HEK293T (cell line): Measurements from ENCODE around the gene CNGA3.

Experiments used
- BHLHE40 ChIP-seq: fragments of 450-650 bp; IDR thresholded peaks from 2 replicates; pipeline ENCODE4 v1.6.1; 2016; ENCODE audit warnings: mild to moderate bottlenecking, moderate library complexity, borderline replicate concordance
- CTBP1 ChIP-seq: fragments of 450-650 bp; IDR thresholded peaks from 2 replicates; pipeline ENCODE4 v1.6.1; 2016; ENCODE audit warnings: borderline replicate concordance
- ELF4 ChIP-seq: fragments of 450-650 bp; IDR thresholded peaks from 2 replicates; pipeline ENCODE4 v1.6.1; 2017; ENCODE audit warnings: antibody characterized with exemption
- FOXA1 ChIP-seq: fragments of 450-650 bp; IDR thresholded peaks from 2 replicates; pipeline ENCODE4 v1.6.1; 2016; ENCODE audit warnings: mild to moderate bottlenecking
- FOXK2 ChIP-seq: fragments of 450-650 bp; IDR thresholded peaks from 2 replicates; pipeline ENCODE4 v1.6.1; 2016; ENCODE audit warnings: mild to moderate bottlenecking
- FOXM1 ChIP-seq: fragments of 450-650 bp; IDR thresholded peaks from 2 replicates; pipeline ENCODE4 v1.6.1; 2017; ENCODE audit warnings: mild to moderate bottlenecking, borderline replicate concordance
- HDGF ChIP-seq: fragments of 450-650 bp; IDR thresholded peaks from 2 replicates; pipeline ENCODE4 v1.6.1; 2017; ENCODE audit warnings: antibody characterized with exemption, borderline replicate concordance
- L3MBTL2 ChIP-seq: fragments of 450-650 bp; conservative IDR thresholded peaks from 2 replicates; pipeline ENCODE4 v1.6.1; 2016; ENCODE audit warnings: mild to moderate bottlenecking
- NFRKB ChIP-seq: fragments of 450-650 bp; IDR thresholded peaks from 2 replicates; pipeline ENCODE4 v1.6.1; 2016; ENCODE audit warnings: mild to moderate bottlenecking, moderate library complexity
- SP1 ChIP-seq: fragments of 450-650 bp; IDR thresholded peaks from 2 replicates; pipeline ENCODE4 v1.6.1; 2017
- SUZ12 ChIP-seq: fragments of 450-650 bp; IDR thresholded peaks from 2 replicates; pipeline ENCODE4 v1.6.1; 2016; ENCODE audit warnings: mild to moderate bottlenecking
- TARDBP ChIP-seq: fragments of 450-650 bp; IDR thresholded peaks from 2 replicates; pipeline ENCODE4 v1.6.1; 2016
- ZNF384 ChIP-seq: fragments of 450-650 bp; IDR thresholded peaks from 2 replicates; pipeline ENCODE4 v1.6.1; 2016
- TF ChIP-seq, protein P1 (sequence below): fragments of 450-650 bp; IDR thresholded peaks from 2 replicates; pipeline ENCODE4 v1.6.1; 2016

DNA sequence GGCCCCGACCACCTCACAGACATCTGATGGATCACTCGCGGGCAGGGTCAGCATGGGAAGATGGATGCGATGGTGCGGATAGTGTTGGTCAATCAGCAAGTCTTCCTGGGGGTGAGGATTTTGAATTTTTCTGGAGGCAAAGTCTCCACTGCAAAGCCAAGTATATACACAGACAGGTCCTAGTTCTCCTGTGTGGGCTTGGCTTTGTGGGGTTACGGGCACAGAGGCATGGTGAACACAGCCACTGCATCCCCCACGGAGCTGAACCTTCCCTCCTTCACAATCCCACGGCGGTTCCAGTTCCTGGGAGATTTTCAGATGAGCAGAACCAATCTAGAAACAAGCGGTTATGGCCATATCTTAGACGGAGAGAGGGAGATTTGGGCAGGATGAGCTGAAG, 35.8 kb downstream of the CNGA3 start:
- TF ChIP-seq SP1 (no peak), SUZ12 (no peak), TARDBP (no peak), L3MBTL2 (no peak), NFRKB (no peak), BHLHE40 (no peak), FOXA1 (no peak), ZNF384 (no peak), FOXM1 (no peak), ELF4 (no peak), CTBP1 (no peak), HDGF (no peak), FOXK2 (no peak)
- TF ChIP-seq, protein P1, sequence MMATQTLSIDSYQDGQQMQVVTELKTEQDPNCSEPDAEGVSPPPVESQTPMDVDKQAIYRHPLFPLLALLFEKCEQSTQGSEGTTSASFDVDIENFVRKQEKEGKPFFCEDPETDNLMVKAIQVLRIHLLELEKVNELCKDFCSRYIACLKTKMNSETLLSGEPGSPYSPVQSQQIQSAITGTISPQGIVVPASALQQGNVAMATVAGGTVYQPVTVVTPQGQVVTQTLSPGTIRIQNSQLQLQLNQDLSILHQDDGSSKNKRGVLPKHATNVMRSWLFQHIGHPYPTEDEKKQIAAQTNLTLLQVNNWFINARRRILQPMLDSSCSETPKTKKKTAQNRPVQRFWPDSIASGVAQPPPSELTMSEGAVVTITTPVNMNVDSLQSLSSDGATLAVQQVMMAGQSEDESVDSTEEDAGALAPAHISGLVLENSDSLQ, result no peak
